IPS-18c (cell line): ENCODE data around the gene SLC6A11.

Source experiments
- H3K4me3 ChIP-seq: 2 replicates; pipeline ENCODE4 v1.7.0; 2013; ENCODE audit warnings: low read depth, mild to moderate bottlenecking, low read length, moderate library complexity; ENCODE audit not compliant: insufficient read depth
- H3K9me3 ChIP-seq: one replicate; pipeline ENCODE4 v1.6.1; 2013; ENCODE audit warnings: mild to moderate bottlenecking, low read length, moderate library complexity; ENCODE audit not compliant: control insufficient read depth, insufficient read depth

Gene SLC6A11

GRCh38 chr3:10781981-10782380, 34.0 kb upstream of the SLC6A11 start:
- Histone ChIP-seq H3K9me3 (peaks cover 4% of the 10 kb centered on the region), H3K4me3 (no peak overlapping the region)

DNA sequence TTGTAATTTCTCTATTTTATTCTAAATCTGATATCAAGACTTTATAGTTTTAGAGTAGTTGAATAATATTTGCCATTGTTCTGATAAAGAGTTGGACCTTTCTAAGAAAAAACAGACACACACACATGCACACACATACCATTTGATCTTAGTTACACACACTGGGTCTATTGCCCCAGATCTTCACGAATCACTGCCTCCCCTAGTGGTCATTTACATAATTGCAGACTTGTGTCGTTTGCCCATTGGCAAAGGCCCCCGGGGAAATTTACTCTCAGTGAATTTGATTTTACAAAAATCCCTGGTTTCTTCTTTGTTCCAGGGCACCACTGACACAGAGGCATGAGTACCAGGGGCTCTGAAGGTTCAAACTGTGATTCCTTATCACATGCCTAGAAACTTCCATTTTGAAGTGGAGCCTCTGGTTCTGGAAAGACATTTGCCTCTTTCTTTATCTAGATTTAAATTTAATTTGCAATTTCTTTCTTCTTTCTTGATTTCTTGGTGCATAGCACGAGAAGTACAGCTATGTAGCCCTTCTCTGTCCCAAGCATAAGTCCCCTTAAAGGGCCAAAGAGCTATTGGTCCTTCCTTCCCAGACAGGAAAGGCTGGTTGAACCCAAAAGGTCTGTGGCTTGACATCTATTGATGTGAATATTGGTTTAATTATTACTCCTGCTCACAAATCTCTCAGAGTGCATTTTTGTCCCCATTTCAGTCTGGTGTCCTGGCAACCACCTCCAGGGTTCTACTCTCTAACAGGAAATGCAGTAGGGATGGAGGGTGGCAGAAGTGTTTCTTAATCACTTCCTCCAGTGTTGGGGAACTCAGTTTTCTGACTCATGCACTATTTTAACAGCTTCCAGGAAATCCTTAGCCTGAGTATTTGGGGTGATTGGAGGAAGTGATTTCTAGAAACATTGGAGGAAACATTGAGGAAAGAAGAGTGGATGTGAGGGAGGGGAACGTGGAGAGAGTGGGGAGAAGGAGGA, 32.4 kb upstream of the SLC6A11 start:
- no peak overlapping the region for H3K4me3 ChIP-seq
- peaks cover 4% of the 10 kb centered on the region for H3K9me3 ChIP-seq

GRCh38 chr3:10786640-10787039, 29.4 kb upstream of the SLC6A11 start:
- H3K9me3 ChIP-seq = no peaks in the 10 kb centered on the region
- H3K4me3 ChIP-seq = no peak overlapping the region

- H3K9me3 ChIP-seq = no peaks in the 10 kb centered on the region
- no peak overlapping the region for H3K4me3 ChIP-seq
These were observed 27.6 kb upstream of the SLC6A11 start for GRCh38 chr3:10788451-10788850.

GRCh38 chr3:10790713-10791112, 25.3 kb upstream of the SLC6A11 start:
- Histone ChIP-seq H3K4me3 (no peak overlapping the region), H3K9me3 (no peaks in the 10 kb centered on the region)

DNA sequence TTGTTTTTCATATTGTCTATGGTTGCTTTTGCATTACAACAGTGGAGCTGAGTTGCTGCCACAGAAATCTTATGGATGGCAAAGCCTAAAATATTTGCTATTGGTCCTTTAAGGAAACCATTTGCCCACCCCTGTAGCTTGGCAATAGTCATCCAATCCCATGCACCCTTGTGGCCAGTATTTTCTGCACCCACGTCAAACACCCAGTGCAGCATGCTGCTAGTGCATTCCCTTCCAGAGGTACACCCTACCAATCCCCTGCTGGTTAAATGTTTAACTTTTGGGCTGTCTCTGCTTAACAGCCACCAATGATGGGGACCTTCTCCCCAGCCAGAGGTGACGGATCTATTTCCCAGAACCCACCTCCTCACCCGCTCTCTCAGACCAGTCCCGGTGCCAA, 23.8 kb upstream of the SLC6A11 start:
- no peak overlapping the region for H3K4me3 ChIP-seq
- H3K9me3 ChIP-seq = no peaks in the 10 kb centered on the region

- Histone ChIP-seq H3K9me3 (no peaks in the 10 kb centered on the region), H3K4me3 (no peak overlapping the region)
These were observed 17.2 kb upstream of the SLC6A11 start for GRCh38 chr3:10798600-10799367.

DNA sequence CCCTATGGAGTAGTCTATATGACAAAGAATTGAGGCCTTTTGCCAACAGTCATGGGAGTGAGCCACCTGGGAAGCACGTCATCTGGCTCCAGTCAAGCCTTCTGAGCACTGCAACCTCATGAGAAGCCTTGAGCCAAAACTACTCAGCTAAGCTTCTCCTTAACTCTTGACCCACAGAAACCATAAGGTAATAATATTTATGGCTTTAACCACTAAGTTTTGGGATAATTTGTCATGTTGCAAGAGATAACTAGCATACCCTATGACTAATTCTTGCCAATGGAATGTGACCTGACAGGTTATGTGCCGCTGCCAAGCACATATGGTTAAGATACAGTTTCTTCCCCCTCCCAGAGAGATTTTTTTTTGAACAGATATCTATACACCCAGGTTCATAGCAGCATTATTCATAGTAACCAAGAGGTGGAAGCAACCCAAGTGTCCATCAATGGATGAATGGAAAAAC, 11.8 kb upstream of the SLC6A11 start:
- no peak overlapping the region for H3K4me3 ChIP-seq
- H3K9me3 ChIP-seq = no peaks in the 10 kb centered on the region

- H3K9me3 ChIP-seq = peaks cover under 1% of the 10 kb centered on the region
- H3K4me3 ChIP-seq = no peak overlapping the region
These were observed 10.0 kb upstream of the SLC6A11 start for GRCh38 chr3:10806006-10806405.

DNA sequence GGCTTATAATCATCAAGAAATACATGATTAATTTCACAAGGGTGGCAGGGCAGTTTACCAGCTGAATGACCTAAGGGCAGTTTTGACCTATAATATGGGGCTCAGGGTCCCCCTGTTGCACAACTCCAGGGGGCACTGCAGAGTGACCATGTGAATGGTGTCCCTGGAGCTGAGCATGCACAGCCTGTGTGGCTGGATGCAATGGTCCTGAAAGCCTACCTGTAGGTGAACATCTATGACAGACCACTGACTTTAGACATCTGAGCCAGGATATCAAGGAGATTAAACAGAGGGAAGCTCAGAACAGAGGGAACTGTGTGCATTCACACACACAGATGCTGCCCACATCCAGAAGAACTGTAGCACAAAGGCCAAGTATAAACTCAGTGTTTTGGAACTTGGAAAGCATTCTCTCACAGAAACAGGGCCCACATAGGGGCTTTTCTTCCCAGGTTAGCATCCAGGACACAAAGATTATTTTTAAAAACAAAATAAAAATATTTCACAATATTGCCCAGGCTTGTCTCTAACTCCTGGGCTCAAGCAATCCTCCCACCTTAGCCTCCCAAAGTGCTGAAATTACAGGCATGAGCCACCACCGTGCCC, 7.8 kb upstream of the SLC6A11 start:
- Histone ChIP-seq H3K9me3 (peaks cover 2% of the 10 kb centered on the region), H3K4me3 (no peak overlapping the region)

DNA sequence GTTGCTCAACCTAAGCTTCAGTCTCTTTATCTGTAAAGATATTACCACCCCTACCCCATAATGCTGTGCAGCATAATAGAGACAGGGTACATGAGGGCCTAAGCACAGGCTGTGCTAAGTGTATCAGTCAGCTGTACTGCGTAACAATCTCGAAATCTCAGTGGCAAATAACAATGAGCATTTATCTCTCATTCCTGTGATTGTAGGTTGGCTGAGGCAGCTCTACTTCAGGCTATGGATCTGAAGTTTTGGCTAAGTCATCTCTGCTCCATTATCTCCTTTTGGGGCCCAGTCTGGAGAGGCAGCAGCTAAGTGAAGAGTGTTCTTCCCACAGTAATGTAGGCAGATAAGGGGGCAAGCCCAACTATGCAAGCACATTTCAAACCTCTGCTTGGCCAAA, 7.1 kb upstream of the SLC6A11 start:
- Histone ChIP-seq H3K9me3 (peaks cover 2% of the 10 kb centered on the region), H3K4me3 (no peak overlapping the region)

DNA sequence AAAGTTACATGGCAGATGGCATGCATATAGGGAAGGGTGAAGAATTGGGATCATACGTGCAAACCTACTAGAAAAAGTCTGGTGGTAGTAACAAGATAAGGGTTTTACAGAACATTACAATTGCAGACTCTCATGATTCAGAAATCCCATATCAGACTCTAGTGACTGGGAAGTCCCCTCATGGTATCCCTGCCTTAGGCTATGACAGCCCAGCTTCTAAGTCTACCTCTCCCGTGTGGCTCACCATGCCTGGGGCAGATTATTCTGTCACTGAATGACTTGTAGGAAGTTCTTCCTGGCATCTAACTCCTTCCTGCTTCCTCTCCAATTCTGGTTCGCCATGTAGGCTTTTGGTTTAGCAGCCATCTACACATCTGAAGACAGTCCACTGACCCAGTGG, 5.7 kb upstream of the SLC6A11 start:
- Histone ChIP-seq H3K9me3 (peaks cover 2% of the 10 kb centered on the region), H3K4me3 (no peak overlapping the region)

DNA sequence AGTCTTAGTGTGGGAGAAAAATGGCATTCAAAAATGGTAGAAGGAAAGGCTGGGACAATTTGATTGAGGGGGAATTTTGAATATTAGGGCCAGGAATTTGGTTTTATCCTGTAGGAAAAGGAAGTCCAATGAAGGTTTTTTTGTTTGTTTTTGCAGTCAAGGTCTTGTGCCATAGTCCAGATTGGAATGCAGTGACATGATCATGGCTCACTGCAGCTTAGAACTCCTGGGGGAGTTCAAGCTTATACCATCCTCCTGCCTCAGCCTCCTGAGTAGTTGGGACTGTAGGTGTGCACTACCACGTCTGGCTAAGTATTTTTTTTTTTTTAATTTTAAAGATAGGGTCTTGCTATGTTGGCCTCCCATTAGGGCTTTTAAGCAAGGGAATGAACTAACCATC, 2.6 kb upstream of the SLC6A11 start:
- Histone ChIP-seq H3K9me3 (peaks cover 2% of the 10 kb centered on the region), H3K4me3 (no peak overlapping the region)

- Histone ChIP-seq H3K4me3 (no peak overlapping the region), H3K9me3 (peaks cover 2% of the 10 kb centered on the region)
These were observed 1.4 kb upstream of the SLC6A11 start for GRCh38 chr3:10814623-10815022.

DNA sequence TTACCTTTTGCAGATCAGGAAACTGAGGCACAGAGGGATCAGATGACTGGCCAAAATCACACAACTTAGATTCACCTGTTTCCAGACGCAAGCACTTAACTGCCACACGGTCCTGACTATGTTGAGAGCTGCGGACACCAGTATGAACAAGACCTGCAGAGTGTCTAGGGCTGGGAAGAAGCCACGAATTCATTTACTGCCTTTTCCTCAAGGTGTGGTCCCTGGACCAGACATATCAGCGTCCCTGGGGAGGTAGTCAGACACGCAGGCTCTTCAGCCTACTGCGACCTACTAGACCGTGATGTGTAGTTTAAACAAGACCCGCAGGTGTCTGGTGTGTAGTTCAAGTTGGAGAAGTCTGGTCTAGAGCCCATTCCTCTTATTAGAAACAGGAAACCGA, 541 bp upstream of the SLC6A11 start:
- peak overlapping the region; percentile 52; the same call in 1 of the 2 replicates for H3K4me3 ChIP-seq
- peaks cover 2% of the 10 kb centered on the region for H3K9me3 ChIP-seq

GRCh38 chr3:10816863-10817253, 830 bp downstream of the SLC6A11 start:
- no peak overlapping the region for H3K4me3 ChIP-seq
- no peaks in the 10 kb centered on the region for H3K9me3 ChIP-seq

- no peaks in the 10 kb centered on the region for H3K9me3 ChIP-seq
- no peak overlapping the region for H3K4me3 ChIP-seq
These were observed 1.5 kb downstream of the SLC6A11 start for GRCh38 chr3:10817506-10817905.

DNA sequence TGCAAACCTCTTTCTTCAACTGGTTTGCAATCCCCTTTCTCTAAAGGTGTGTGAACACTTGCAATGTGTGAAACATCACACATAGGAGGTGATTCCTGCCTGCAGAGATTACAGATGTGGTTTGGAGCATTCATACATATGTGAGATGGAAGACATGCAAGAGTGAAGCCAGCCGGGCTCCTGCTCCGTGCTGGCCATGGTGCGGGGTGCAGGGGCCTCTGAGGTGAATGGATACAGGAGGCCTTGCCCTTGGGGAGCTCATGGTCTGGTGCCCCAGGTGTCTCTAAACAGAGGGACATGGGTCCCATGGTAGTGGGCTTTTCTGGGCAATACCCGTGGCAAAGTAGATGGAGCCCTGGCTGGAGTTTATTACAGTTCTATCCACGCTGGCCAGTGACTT, 6.0 kb downstream of the SLC6A11 start:
- H3K4me3 ChIP-seq = no peak overlapping the region
- H3K9me3 ChIP-seq = no peaks in the 10 kb centered on the region
